HG03196 (cell line): ENCODE results near the gene QSOX1.

Experiments
- ATAC-seq: cut with Tn5 transposase; IDR thresholded peaks from one replicate; pipeline ENCODE4 v1.9.1; 2021; ENCODE audit not compliant: unreplicated experiment

The QSOX1 gene

GRCh38 chr1:180248731-180249681, 94.3 kb downstream of the QSOX1 start:
- no peak for ATAC-seq

- no peak for ATAC-seq
These were observed 95.2 kb downstream of the QSOX1 start for GRCh38 chr1:180249725-180250498.

- no peak for ATAC-seq
These were observed 95.8 kb downstream of the QSOX1 start for GRCh38 chr1:180250499-180250770.

GRCh38 chr1:180250883-180251509, 96.3 kb downstream of the QSOX1 start:
- ATAC-seq, result no peak

GRCh38 chr1:180251526-180252305, 97.0 kb downstream of the QSOX1 start:
- ATAC-seq, result no peak

- ATAC-seq, result no peak
These were observed 98.2 kb downstream of the QSOX1 start for GRCh38 chr1:180252638-180253536.
